PFSK-1 (cell line): Measurements from ENCODE around the gene TSPYL6.

Experiments used
- FOXP2 ChIP-seq: optimal IDR thresholded peaks from 2 replicates; pipeline ENCODE3; 2011; ENCODE audit warnings: borderline replicate concordance, control low read depth, inconsistent platforms; ENCODE audit not compliant: insufficient read depth; ENCODE audit errors: extremely low read length, extremely low read depth
- POLR2AphosphoS5 ChIP-seq: IDR thresholded peaks from 2 replicates; pipeline ENCODE4 v1.6.1; 2012; ENCODE audit warnings: low read depth, mild to moderate bottlenecking, control low read depth, low read length, moderate library complexity
- SIN3A ChIP-seq: IDR thresholded peaks from 2 replicates; pipeline ENCODE4 v1.6.1; 2012; ENCODE audit warnings: mild to moderate bottlenecking, low read length, moderate library complexity, borderline replicate concordance; ENCODE audit not compliant: insufficient read depth
- TAF1 ChIP-seq: IDR thresholded peaks from 2 replicates; pipeline ENCODE4 v1.6.1; 2012; ENCODE audit warnings: low read length, control low read depth, borderline replicate concordance; ENCODE audit not compliant: insufficient read depth
- TF ChIP-seq, protein P1 (sequence below), 2 experiments: IDR thresholded peaks; 2 replicates each; pipeline versions ENCODE4 v1.6.1 to v1.8.0; 2011 to 2012; ENCODE audit warnings: low read depth in 2 of 2, low read length in 2 of 2, control low read depth in 1 of 2, inconsistent platforms in 1 of 2, mild to moderate bottlenecking in 1 of 2, moderate library complexity in 1 of 2; ENCODE audit not compliant: insufficient read depth in 1 of 2

The TSPYL6 gene

GRCh38 chr2:54240515-54241469, 15.2 kb downstream of the TSPYL6 start:
- TF ChIP-seq, protein P1, sequence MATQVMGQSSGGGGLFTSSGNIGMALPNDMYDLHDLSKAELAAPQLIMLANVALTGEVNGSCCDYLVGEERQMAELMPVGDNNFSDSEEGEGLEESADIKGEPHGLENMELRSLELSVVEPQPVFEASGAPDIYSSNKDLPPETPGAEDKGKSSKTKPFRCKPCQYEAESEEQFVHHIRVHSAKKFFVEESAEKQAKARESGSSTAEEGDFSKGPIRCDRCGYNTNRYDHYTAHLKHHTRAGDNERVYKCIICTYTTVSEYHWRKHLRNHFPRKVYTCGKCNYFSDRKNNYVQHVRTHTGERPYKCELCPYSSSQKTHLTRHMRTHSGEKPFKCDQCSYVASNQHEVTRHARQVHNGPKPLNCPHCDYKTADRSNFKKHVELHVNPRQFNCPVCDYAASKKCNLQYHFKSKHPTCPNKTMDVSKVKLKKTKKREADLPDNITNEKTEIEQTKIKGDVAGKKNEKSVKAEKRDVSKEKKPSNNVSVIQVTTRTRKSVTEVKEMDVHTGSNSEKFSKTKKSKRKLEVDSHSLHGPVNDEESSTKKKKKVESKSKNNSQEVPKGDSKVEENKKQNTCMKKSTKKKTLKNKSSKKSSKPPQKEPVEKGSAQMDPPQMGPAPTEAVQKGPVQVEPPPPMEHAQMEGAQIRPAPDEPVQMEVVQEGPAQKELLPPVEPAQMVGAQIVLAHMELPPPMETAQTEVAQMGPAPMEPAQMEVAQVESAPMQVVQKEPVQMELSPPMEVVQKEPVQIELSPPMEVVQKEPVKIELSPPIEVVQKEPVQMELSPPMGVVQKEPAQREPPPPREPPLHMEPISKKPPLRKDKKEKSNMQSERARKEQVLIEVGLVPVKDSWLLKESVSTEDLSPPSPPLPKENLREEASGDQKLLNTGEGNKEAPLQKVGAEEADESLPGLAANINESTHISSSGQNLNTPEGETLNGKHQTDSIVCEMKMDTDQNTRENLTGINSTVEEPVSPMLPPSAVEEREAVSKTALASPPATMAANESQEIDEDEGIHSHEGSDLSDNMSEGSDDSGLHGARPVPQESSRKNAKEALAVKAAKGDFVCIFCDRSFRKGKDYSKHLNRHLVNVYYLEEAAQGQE (IDR thresholded peaks at IDR 0.05; ENCODE audit: insufficient read depth in 1 of 2, low read depth in 2 of 2, low read length in 2 of 2) = no peak

DNA sequence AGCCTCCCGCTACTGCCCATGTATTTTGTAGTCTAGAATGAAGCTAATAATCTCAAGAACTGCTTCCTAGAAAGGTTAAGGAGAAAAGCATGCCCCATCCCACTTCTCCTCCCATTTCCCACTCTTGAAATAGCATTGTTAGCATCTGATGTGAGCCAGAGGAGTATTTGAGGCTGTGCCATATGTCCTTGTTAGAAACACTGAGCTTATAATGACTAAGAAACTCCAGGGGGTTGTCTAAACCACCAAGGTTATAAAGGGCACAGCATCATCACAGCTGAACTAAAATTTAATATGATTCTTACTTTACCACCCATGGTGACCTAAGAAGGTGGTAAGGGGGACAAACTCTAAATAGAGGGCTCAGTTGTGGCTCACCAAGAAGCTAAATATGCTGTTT, 16.6 kb downstream of the TSPYL6 start:
- TF ChIP-seq SIN3A = no peak
- TF ChIP-seq, protein P1 (IDR thresholded peaks at IDR 0.05; ENCODE audit: insufficient read depth in 1 of 2, low read depth in 2 of 2, low read length in 2 of 2) = no peak
- TF ChIP-seq TAF1 = no peak
- no peak for TF ChIP-seq POLR2AphosphoS5
- TF ChIP-seq FOXP2 = no peak

- no peak for TF ChIP-seq SIN3A
- TF ChIP-seq, protein P1 (IDR thresholded peaks at IDR 0.05; ENCODE audit: insufficient read depth in 1 of 2, low read depth in 2 of 2, low read length in 2 of 2) = no peak
- no peak for TF ChIP-seq POLR2AphosphoS5
Observed at GRCh38 chr2:54237428-54237827, 18.6 kb downstream of the TSPYL6 start.

- TF ChIP-seq, protein P1 (IDR thresholded peaks at IDR 0.05; ENCODE audit: insufficient read depth in 1 of 2, low read depth in 2 of 2, low read length in 2 of 2) = no peak
- TF ChIP-seq POLR2AphosphoS5 = no peak
- TF ChIP-seq FOXP2 = no peak
- no peak for TF ChIP-seq SIN3A
- TF ChIP-seq TAF1 = no peak
Observed at GRCh38 chr2:54233832-54234649, 22.0 kb downstream of the TSPYL6 start.
